Mammary epithelial cell (primary cell): ENCODE results near the gene MPHOSPH9.

ENCODE experiments used
- EZH2 ChIP-seq: IDR thresholded peaks from 2 replicates; pipeline ENCODE4 v1.6.1; 2012; ENCODE audit warnings: low read length, inconsistent platforms, borderline replicate concordance
- TF ChIP-seq, protein P1 (sequence below), 2 donors: IDR thresholded peaks in 1 of 2; conservative IDR thresholded peaks in 1 of 2; 2 replicates each; pipeline ENCODE4 v1.5.1; 2011 to 2012; ENCODE audit warnings: inconsistent platforms in 2 of 2, low read length in 2 of 2, mild to moderate bottlenecking in 2 of 2, control low read depth in 1 of 2, low read depth in 1 of 2; ENCODE audit not compliant: insufficient read depth in 1 of 2; ENCODE audit errors: extremely low read depth in 1 of 2

- TF ChIP-seq, protein P1, sequence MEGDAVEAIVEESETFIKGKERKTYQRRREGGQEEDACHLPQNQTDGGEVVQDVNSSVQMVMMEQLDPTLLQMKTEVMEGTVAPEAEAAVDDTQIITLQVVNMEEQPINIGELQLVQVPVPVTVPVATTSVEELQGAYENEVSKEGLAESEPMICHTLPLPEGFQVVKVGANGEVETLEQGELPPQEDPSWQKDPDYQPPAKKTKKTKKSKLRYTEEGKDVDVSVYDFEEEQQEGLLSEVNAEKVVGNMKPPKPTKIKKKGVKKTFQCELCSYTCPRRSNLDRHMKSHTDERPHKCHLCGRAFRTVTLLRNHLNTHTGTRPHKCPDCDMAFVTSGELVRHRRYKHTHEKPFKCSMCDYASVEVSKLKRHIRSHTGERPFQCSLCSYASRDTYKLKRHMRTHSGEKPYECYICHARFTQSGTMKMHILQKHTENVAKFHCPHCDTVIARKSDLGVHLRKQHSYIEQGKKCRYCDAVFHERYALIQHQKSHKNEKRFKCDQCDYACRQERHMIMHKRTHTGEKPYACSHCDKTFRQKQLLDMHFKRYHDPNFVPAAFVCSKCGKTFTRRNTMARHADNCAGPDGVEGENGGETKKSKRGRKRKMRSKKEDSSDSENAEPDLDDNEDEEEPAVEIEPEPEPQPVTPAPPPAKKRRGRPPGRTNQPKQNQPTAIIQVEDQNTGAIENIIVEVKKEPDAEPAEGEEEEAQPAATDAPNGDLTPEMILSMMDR (conservative IDR thresholded peaks at IDR 0.05 in 1 of 2, IDR thresholded peaks at IDR 0.05 in 1 of 2; ENCODE audit: extremely low read depth in 1 of 2, insufficient read depth in 1 of 2, low read depth in 1 of 2, low read length in 2 of 2) = no peak
- TF ChIP-seq EZH2 = no peak
Measured at GRCh38 chr12:123135688-123136087, 97.3 kb downstream of the MPHOSPH9 start.
